GM18508 (cell line): ENCODE data around the gene EML6.

Source experiments
- ATAC-seq: cut with Tn5 transposase; IDR thresholded peaks from one replicate; pipeline ENCODE4 v1.9.1; 2021; ENCODE audit warnings: moderate number of reproducible peaks; ENCODE audit not compliant: insufficient read depth, unreplicated experiment

The EML6 gene

DNA sequence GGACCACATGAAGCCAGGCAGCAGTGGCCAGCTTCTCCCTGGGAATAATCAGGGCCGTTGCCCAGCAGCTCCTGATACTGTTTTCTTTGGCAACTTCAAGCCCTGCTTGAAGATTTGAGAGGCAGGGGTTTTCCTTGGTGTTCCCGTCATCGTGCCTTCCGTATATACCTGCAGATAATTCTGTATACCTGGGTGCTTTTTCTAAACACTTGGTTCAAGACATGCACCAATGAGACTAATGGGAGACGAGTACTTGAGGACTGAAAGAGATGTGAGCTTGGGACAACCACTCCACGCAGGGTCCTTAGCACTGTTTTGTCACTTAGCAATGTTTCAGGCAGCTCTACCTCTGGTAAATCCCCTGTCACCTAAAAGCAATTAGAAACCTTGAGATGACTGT lies 208.0 kb downstream of the EML6 start:
- ATAC-seq, result no peak

DNA sequence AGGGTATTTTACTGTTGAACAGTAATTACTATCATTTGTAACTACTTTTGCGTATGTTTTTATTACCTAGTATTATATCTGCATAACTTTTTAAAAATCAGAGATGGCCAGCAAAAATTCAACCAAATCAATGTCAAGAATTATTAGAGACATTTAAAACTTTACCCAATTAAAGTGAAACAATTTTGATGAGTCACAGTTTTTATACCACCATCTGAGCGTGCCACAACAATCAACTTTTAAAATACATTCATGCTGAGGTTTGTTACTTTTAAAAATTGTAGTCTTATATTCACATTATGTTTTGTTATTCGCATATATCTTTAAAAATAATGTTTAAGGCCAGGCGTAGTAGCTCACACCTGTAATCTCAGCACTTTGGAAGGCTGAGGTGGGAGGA lies 211.9 kb downstream of the EML6 start:
- no peak for ATAC-seq

DNA sequence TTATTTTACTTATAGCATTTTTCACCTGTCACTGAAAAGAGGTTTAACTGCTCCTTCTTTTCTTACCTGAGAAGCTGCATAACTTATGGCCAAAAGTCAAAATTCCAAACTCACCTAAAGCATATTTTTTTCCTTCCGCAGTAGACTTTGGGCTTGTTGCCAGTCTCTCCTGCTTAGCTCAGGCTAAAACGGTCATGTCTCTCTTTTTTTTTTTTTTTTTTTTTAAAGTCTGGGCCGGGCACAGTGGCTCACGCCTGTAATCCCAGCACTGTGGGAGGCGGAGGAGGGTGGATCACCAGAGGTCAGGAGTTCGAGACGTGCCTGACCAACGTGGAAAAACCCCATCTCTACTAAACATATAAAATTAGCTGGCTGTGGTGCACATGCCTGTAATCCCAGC lies 213.3 kb downstream of the EML6 start:
- no peak for ATAC-seq

DNA sequence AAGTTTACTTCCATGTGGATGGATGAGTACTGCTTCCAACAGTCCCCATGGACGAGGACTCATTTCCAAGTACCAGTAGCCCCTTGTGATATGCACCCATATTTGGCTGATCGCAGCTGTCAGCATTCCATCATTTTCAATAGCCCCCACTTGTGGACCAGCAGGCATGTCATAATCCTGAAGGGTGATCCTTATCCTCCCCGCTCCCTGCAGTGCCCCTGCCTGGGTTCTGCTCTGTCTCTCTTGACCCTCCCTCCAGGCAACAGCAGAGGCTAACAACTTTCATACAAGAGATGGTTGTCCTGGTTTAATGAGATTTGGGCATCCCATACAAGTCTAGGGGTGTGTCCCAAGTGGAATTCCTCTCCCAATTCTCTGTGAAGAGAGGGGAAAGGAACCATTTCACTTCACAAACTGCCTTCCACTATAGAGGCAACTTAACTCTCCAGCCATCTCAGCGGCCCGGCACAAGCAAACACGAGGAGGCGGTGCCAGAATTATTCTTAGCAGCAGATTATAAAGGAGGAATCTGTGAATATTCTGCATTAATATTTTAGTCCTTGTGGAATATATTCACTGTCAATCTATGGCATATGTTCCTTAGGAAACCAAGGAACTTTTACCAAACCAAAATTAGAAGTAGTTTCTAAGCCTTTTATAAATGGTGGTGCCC lies 216.1 kb downstream of the EML6 start:
- no peak for ATAC-seq

DNA sequence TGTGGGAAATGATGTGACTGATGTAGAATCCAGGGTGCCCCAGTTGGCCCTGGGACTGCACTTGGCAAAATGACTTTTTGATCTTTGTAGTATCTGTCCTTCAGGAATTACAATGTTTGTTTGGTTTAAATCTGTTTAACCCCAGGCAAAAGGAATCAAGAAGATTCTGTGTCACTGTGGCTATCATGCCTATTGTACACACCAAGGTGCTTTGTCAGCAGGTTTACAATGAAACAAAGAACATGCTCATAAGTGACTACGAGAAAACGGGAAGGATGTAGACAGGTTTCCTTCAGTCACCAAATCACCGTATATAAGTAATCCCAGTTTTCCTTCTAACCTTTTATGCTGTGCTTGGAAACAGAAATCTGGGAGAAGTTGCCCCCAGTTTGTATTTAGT lies 217.3 kb downstream of the EML6 start:
- no peak for ATAC-seq

DNA sequence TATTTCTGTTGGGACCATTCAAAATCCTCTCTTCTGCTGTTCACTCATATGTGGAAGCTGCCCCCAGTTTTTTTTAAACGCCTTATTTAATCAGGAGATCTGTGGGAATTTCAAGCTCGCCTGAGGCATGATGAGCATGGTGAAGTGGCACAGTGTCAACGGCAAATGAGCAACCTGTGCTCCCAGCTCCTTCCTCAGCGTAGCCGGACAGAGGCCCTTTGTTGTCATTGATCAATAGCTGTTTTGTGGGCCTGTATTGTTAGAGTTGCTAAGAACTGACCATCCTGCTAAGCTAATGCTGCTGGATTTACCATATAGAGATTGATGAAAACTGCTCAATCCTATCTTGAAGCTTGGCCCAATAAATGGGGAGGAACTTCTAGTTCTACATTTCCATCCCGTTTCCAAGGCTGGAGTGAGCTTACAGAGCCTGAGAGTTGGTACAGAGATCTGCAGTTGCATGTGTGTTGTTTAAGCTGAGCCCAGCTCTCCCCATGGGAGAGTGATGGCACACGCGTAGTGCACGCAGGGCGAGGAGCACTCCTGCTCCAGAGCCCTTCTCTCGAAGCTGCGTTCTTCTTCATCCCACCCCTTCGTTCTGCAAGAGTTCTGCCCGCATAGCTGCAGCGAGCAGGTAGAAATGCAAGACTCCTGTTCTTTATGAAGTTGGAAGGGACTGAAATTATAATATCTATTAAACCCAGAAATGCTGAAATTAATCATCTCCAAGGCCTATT lies 218.0 kb downstream of the EML6 start:
- ATAC-seq, result no peak

DNA sequence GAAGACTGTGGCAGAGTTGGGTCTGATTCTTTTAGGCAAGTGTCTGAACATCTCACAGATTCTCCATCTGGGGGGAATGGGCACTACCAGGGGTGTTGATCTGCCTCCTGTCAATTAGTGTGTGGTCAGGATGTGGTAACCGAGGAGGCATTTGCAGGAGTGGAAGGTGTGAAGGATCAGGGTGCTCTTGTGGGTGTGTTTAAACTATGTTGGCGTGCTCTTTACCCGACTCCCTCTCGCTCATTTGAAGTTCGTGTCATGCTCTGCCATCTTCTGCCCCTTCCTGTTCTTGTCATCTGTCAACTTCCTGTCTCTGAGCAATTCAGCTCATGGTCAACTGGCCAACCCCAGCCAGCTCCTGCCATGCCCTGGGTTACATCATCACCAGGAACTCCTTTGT lies 218.9 kb downstream of the EML6 start:
- no peak for ATAC-seq

DNA sequence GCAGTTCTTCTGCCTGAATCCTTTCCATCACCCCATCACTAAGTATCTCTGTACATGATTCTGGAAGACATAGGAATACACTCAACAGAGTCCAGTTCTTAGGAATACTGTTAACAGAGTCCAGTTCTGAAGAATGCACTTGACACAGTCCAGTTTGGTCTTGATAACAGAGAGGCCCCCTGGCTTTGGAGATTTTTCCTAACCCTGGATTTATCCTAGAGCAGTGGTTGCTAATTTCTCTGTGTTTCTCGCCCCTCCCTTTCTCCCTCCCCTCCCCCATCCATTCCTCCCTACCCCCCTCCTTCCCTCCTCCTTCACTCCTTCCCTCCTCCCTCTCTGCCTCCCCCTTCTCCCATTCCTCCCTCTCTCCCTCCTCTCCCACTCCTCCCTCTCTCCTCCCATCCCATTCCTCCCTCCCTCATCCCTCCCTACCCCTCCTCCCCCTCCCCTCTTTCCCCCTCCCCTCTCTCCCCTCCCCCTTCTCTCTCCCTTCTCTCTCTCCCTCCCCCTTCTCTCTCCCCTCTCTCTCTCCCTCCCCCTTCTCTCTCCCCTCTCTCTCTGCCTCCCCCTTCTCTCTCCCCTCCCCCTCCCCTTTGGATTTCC lies 221.4 kb downstream of the EML6 start:
- no peak for ATAC-seq

DNA sequence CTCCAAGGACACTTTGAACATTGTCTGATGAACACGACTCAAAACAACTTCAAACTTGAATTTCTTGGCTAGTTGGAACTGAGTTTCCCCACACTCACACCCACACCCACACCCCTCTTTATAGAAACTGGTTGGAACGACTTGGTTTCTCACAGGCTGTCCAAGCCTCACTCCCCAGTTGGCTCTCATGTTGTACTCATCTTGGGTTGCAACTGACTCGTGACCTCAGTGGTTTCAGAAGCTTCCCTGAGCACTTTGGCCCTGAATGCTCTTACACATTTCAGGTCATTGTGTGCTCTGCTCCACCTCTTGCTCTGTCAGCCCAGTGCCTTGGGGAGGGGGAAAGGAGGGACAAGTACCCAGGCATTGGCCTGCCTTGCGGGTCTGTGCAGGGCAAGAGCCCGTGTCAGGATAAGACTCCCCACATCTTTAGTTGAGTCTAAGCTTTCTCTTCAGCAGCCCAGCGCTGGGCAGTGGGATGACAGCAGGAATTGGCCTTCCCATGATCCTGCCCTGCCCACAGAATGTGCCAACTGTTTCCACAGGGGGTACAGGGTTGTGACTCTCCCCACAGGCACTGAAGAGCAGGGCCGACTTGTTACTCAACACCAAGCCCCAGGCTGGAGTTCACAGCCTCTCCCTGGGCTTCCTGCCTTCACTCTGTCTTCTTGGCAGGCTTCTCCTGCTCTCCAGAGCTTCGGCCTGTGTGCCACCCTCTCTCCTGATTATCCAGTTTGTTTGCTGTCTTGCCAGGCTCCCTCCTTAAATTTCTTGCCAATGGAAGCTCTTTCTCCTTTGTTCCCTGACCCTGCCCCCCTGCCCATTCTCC lies 222.1 kb downstream of the EML6 start:
- no peak for ATAC-seq

DNA sequence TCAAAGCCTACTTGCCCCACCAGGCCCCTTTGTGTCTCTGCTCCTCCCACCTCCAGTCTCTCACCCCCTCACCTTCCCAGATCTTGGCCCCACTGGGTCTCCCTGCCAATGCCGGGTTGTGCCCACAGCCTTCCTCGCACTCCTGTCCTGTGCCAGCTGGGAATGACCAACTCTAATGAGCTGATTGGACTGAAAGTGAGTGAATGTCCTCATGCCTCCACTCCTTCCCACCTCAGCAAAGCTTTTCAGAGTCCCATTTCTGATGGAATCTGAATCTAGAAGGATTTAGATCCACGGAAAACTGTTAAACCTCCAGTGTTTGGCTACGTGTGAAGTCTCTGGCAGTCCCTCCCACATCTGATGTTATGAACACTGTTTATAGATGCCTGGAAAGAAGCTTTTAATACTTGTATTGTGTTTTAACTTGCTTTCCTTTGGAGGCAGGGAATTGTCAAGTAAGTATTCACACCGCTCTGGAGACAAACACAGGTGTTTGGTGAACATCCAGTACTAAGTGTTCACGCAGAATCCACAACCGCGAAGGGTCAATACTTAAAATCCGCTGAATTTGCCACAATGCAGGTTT lies 222.9 kb downstream of the EML6 start:
- no peak for ATAC-seq

DNA sequence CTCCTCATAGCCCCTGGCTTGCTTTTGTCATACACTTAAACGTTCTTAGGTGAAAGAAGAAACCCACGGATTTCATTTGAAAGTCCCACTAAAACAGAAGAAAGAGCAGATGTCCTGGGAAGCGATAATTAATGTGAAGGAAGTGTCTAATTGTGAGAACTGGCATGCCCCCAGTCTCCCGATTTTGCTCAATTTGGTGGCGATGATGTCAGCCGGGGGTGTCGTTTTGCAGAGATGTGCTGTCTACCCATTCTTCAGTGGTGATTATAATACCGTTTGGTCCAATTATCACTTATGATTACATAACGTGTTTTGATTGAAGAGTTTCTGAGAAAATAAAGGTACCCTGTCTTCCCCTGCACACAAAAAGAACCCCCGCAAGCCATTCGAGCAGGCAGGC lies 223.7 kb downstream of the EML6 start:
- no peak for ATAC-seq

DNA sequence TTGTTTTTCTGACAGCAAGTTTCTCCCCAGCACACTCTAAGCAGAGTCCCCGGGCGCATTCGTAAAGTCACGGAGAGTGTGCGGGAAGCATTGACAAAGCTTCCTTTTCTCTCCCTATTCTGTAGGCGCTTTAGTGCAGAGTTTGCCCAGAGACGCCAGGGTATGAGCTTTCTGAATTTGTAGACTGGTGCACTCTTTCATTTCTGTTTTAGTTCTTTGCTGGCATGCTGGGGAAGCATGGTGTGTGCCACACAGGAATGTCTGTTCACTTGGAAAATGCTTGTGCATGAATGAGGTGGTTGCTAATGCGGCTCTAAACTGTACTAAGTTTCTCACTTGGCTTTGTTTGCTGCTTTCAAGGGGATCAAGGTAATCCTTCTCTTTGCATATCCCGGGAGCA lies 224.2 kb downstream of the EML6 start:
- ATAC-seq, result no peak

DNA sequence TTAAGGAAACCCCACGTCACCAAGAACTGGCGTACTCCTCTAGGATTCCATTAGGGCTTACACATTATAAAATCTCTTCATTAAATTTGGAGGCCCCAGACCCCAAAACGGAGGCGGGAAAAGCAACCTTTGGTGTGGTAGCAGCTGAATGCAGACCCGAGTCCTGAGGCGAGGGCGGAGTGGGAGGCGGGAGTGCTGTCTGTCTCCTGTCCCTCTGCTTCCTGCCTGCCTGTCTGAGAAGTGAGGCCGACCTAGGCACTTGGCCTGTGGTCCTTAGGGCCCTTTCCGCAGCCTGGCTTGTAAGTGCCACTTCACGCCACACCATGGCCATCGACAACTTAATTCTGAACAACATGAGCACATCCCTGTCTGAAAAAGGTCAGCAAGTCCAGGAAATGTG lies 224.7 kb downstream of the EML6 start:
- no peak for ATAC-seq

DNA sequence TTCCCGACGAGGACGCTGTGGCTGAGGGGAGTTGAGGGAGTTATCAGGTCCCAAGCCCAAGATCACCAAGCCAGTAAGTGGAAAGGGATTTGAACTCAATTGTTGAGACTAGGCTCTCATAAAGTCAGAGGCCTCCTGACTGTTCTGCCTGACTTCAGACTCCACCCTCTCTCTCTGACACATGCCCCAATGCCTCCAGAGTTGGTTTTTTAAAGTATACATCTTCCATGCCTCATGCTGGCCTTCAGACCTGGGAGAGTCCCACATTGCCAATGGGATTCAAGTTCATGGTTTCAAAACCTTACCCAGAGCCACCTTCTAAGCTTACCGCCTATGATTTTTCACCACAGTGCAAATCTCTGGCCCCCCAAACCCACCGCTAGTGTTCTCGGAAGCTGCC lies 226.0 kb downstream of the EML6 start:
- no peak for ATAC-seq

DNA sequence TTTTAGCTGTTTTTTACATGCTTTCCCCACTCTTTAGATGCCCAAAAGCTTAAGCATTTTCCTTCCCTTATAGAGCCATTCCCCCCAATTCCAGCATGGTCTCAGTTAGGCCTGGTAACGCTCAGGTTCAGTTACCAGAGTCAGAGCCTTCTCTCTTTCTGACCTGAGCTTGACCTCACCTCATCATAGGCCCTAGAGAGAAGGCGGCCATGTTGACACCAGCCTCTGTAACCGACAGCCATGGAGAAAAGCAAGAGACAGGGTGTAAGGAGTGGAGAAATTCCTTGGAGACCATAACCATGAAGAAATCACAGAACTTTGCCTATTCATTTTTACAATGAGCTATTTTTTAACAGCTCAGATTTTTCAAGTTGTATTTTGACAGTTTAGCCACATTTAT lies 227.3 kb downstream of the EML6 start:
- no peak for ATAC-seq

DNA sequence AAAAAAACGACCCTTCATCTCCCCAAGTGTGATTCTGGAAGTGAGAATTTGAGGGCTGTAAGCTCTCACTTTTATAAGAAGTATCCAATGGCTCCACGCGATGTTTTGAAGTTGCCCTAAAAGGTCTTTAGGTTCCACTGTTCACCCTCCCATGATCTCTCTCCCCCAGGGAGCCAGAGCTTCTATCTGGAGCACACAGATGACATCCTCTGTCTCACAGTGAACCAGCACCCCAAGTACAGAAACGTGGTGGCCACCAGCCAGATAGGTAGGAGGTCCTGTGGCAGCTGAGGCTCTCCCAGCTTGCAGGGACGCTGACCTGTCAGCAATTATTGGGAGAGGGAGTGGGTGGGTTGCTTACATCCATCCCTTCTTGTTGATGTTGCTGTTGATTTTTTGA lies 229.0 kb downstream of the EML6 start:
- no peak for ATAC-seq

DNA sequence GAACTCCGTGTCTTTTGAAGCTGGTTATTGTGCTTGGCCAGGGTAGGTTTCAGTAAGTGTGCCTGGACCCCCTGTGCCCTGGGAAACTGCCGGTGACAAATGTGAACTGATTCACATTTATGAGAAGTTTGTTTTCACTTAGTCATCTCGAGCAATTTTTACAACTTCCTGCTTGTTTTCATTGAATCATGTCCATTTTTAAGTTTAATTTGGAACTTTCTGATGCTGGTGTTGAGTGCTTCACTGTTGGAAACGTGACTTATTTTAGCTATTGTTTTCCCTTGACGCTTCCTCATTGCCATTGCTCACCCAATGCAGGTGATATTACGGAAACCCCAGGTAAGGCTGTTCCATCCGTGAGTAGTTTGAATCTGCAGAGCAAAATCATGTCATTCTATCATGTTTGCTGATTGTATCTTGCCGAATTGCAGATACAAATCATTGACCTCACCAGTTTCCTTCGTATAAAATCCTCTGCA lies 229.6 kb downstream of the EML6 start:
- ATAC-seq, result no peak

DNA sequence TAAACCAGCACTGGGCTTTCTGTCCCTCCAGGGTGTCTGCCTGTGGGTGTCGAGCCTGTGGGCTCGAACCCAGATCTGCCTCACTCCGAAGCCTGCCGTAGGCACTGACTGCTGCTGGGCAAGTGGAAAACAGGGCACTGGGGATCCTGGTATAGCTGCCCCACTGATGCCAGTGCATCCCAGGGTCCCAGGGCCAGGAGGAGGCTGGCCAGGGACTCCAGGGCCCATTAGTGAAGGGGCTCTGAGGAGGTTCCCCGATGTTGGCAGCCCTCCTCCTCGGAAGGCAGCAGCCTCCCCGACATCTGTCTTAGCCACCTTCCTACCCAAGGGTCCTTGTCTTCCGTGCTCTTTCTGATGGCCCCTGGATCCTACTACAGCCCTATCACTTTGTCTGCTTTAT lies 230.7 kb downstream of the EML6 start:
- ATAC-seq, result no peak

DNA sequence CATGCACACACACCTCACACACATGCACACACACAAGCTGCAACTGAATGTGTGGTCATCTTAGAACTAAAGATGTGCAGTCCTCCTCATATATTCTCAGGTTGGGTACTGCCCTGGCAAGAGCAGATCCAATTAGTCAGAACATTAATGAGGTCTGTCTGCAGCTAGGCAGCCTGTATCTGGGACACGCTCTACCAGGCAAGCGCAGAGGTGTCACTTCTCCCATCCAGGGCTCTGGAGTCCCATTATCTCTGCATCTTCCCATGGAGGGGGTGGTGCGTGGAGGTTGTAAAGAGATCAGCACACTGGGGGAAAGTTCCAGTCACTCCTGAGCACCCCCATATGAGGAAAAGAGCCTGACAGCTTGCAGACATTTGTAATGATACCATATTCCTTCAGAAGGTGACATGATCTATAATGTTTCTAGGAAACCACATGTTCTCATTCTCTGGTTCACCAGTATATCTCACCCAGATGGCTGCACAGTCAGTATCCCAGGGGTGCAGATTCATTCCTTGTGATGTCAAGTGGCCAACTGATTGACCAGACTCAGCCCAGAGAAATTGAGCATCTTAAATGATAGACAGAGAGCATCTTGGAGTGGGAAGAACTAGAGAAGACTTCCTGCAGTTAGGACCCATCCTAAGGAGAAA lies 231.4 kb downstream of the EML6 start:
- ATAC-seq, result no peak
